Activated CD8-positive, alpha-beta memory T cell treated with anti-CD3 and anti-CD28 coated beads for 48 hours (primary cell): Measurements from ENCODE around the gene CCDC171.
"Not testable (repeated sequence)": the region's sequence is repeated elsewhere in the genome, so short reads cannot be mapped to it uniquely, and the experiment has no call there.

Source experiments
- DNase-seq, 3 experiments: peaks; one replicate each; pipeline ENCODE4 v3.0.0-alpha.2; 2020; ENCODE audit warnings: low read depth in 2 of 3, low spot score in 2 of 3

The CCDC171 gene

GRCh38 chr9:15746905-15747304 lies 194.1 kb downstream of the CCDC171 start:
- no peak for DNase-seq

DNA sequence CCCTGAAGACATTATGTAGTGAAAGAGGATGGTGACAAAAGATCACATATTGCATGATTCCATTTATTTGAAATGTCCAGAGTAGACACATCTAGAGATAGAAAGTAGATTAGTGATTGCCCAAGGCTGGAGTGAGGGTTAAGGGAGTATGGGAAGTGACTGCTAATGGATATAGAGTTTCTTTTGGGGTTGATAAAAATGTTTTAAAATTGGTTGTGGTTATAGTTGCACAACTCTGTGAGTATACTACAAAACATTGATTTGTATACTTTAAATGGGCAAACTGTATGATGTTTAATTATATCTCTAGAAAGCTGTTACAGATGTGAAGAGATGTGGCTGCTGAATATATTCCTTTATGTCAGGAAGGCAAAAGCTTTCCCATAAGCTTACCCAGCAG lies 202.8 kb downstream of the CCDC171 start:
- no peak for DNase-seq

GRCh38 chr9:15761551-15761950 lies 208.7 kb downstream of the CCDC171 start:
- no peak for DNase-seq

GRCh38 chr9:15763371-15763770 lies 210.5 kb downstream of the CCDC171 start:
- no peak for DNase-seq

DNA sequence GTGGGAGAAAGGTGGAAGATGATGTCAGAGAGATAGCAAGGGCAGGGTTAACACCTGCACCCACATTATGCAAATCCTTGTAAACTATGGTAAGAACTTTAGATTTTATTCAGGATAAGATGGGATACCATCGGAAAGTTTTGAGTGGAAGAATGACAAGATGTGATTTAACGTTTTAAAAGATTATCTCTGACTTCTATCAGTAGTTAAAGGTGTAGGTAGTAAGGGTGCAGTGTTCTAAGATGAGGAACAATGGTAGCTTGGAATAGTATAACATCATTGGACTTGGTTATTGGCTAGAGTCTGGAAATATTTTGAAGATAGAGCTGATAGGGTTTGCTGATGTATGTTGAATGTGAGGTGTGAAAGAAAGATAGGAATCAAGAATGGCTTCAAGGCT lies 211.3 kb downstream of the CCDC171 start:
- DNase-seq, result no peak

- no peak for DNase-seq
Observed at GRCh38 chr9:15769547-15769946, 216.7 kb downstream of the CCDC171 start.

DNA sequence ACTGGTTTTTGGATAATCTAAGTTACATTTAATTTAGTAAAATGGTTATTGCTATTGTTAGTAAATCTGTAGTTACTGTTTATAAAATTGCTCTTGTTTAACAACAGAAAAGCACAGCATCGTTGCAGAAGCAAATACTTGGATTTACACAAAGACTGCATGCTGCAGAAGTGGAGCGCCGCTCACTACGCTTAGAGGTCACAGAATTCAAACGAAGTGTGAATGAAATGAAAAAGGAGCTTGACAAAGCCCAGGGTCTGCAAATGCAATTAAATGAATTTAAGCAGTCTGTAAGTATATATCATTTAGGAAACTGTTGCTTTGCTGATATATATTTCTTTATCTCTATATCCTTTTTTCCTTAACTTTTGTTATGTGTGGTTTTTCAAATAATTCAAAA lies 226.0 kb downstream of the CCDC171 start:
- no peak for DNase-seq

DNA sequence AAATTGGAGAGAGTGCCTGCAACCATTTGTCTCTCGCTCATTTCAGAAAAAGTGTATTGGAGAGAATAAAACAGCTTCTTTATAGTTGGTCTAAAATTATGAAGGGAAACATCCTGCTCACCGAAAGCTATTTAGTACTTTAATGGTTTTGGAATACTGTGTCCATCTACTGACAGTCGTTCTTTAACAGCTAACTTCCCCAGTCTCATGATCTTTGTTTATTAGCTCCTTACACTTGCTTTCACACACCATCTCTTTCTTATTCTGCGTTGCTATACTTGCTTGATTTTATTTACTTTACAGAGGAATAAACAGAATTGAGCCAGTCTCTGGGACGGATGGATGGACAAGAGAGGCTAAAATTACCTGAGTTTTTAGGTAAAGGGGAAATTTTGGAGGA lies 229.3 kb downstream of the CCDC171 start:
- DNase-seq, result no peak

DNA sequence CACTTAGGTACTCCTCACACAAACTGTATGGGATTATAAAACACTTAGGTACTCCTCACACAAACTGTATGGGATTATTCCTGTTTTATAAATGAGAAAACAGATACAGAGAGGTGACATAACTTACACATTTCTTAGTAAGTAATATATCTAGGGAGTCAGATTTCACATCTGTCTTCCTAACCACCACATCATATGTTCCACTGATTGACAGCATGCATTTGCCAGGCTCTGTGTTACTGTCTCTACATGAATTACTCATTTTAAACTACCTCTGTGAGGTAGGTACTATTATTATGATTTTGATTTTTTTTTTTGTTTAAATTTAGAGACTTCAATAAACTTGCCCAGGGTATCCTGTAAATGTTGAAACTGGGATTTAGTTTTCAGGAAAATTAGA lies 232.7 kb downstream of the CCDC171 start:
- no peak for DNase-seq

GRCh38 chr9:15786616-15787015 lies 233.8 kb downstream of the CCDC171 start:
- no peak for DNase-seq

- not testable (repeated sequence) for DNase-seq
Observed at GRCh38 chr9:15810219-15810899, 257.5 kb downstream of the CCDC171 start.

DNA sequence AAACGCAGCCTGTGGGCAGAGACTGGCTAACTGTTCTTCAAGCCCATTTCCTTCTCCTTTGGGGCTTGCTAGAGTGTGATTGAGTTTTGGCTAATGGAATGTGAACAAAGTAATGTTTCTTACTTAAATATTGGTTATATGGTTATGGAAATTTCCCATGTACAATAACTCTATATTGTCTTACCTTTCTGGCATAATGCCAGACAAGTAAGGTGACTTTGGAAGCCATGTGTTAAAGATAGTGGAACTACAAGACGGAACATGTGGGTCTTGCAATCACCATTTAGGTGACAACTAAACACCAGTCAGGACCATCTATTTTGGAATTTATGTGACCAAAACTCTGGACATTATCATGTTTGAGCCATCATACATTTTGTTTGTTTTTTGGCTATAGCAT lies 260.2 kb downstream of the CCDC171 start:
- no peak for DNase-seq

GRCh38 chr9:15824310-15824709 lies 271.5 kb downstream of the CCDC171 start:
- DNase-seq, result no peak

GRCh38 chr9:15831384-15831783 lies 278.5 kb downstream of the CCDC171 start:
- DNase-seq, result no peak

GRCh38 chr9:15834541-15834940 lies 281.7 kb downstream of the CCDC171 start:
- no peak for DNase-seq

GRCh38 chr9:15837079-15837679 lies 284.3 kb downstream of the CCDC171 start:
- DNase-seq, result no peak

DNA sequence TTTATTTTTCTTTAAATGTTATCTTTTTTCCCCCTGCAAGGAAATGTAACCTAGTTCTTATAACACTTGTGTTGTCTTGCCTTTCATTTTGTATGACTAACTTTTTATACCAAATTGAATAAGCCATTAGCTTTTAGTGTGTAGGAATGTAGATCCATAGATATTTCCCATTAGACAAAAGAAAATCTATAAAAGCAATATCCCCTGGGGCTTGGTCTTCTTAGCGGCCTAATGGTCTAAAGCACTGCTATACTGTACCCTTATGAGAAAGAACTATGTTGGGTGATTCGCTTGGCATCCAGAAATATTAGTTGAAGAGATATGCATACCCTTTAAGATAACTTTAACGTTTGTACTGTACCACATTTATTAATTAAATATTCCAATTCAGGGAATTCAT lies 289.2 kb downstream of the CCDC171 start:
- no peak for DNase-seq

- no peak for DNase-seq
Observed at GRCh38 chr9:15843316-15843715, 290.5 kb downstream of the CCDC171 start.

- no peak for DNase-seq
Observed at GRCh38 chr9:15843931-15844330, 291.1 kb downstream of the CCDC171 start.

GRCh38 chr9:15846611-15847010 lies 293.8 kb downstream of the CCDC171 start:
- no peak for DNase-seq

DNA sequence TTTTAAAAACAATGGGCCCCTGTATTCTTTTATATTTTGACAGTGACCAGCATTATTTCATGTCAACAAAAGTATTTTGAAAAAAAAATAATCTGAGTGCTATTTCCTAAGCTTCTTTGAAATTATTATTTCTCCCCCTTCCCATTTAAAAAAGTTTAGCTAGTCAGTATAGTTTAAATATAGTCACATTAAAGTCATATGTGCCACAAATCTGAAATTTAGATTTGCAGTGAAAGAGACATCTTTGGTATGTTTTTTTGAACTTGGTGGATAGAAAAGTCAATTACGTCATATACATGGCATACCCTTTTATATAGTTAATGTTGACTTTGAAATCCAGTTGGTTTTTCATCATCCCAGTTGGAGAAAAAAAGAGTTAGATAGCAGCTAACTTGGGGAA lies 297.0 kb downstream of the CCDC171 start:
- DNase-seq, result no peak

GRCh38 chr9:15851766-15852165 lies 298.9 kb downstream of the CCDC171 start:
- DNase-seq, result no peak

- DNase-seq, result no peak
Observed at GRCh38 chr9:15856591-15856990, 303.7 kb downstream of the CCDC171 start.
